GM12864 (cell line): Measurements from ENCODE around the gene SACS.

Experiments
- DNase-seq: peaks from one replicate; pipeline ENCODE4 v3.0.0-alpha.2; 2011; ENCODE audit warnings: low read depth
- H3K4me3 ChIP-seq: 2 replicates; pipeline ENCODE4 v1.5.1; 2011; ENCODE audit warnings: mild to moderate bottlenecking, low read depth, low read length, control low read depth
- TF ChIP-seq, protein P1 (sequence below): IDR thresholded peaks from 2 replicates; pipeline ENCODE4 v1.5.1; 2011; ENCODE audit warnings: low read depth, mild to moderate bottlenecking, moderate library complexity, low read length, control low read depth, inconsistent platforms; ENCODE audit errors: missing control alignments

The SACS gene

DNA sequence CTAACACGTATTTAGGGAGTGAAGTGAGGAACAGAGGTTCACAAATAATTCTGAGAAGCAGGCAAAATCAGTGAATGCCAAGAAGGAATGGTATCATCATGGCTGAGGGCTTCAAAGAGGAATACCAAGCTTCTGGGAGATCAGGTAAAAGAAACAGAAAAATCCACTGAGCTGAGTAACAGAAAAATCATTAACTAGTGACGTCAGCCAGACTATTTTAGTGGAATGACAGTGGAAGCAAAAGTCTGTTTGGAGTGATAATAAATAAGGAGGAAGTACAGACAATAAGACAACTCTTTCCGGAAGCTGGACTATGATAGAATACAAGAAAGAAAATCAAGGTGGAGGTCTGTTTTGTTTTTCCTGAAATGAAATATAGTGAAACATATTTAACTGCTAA is 83.5 kb downstream of the SACS start:
- DNase-seq = no peak
- H3K4me3 ChIP-seq = no peak overlapping the region
- TF ChIP-seq, protein P1, sequence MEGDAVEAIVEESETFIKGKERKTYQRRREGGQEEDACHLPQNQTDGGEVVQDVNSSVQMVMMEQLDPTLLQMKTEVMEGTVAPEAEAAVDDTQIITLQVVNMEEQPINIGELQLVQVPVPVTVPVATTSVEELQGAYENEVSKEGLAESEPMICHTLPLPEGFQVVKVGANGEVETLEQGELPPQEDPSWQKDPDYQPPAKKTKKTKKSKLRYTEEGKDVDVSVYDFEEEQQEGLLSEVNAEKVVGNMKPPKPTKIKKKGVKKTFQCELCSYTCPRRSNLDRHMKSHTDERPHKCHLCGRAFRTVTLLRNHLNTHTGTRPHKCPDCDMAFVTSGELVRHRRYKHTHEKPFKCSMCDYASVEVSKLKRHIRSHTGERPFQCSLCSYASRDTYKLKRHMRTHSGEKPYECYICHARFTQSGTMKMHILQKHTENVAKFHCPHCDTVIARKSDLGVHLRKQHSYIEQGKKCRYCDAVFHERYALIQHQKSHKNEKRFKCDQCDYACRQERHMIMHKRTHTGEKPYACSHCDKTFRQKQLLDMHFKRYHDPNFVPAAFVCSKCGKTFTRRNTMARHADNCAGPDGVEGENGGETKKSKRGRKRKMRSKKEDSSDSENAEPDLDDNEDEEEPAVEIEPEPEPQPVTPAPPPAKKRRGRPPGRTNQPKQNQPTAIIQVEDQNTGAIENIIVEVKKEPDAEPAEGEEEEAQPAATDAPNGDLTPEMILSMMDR = no peak

DNA sequence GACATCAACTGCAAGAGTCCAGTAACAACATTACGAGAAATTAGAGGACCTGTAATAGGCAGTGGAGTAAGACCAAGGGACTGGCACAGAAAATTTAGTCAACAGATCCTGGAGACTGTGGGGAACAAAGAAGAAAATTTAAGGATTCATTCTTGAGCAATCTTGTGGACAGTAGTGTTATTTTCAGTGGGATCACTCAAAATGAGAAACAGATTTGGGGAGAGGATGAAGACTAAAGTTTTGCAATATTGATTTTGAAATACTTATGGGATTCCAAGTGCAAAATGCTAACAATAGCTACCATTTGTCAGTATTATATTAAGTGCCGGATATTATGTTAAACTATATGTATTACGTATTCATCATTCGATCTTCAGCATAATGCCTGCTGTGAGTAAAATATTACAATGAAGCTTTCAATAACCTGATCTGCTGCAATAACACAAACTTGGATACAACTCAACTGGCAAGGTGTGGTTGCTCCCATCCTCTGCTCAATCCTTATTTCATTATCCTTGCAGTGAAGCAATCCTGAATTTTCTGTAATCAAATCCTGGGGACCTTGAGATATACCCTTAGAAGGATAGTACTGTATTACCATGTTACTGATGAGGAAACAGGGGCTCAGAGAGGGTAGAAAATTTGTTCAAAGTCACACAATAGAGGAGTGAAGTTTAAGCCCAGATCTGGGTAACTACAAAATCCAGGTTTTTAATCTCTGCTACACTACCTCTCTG is 84.2 kb downstream of the SACS start:
- DNase-seq = no peak
- H3K4me3 ChIP-seq = no peak overlapping the region
- TF ChIP-seq, protein P1 = no peak

DNA sequence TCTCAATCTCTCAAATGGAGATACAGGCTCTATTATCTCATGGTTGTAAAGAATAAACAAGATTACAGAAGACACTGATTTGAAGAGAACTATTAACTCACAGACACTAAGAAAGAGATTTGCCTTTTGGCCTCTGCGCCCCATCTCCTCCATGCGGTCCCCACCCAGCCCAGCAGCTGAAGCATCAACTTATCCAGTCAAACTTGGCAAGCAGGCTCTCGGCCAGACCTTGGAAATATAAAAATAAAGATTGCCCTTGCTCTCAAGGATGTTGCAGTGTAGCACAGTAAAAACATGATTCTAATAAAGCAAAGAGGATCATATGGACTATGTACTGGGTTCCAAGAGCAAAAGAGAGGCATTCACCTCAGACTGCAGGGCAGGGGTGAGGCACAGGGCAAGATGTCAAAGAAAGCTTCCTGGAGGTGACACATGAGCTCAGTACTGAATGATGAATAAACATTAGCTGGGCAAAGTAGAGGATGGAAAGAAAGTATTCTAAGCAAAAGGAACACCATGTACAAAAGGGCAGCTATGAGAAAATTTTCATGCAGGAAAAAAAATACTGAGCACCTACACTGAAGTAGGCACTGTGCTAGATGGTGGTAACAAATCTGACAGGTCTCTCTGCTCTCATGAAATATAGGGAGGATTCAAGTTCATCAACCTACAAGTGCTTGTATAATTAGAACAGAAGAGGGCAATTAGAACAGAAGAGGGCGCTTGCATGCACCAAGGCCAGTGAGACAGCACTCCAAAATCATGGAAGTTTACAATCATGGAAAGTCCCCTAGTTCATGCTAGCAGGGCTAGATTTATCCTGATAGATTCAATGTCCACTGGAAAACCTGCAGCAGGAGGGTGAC is 85.0 kb downstream of the SACS start:
- no peak for DNase-seq
- no peak overlapping the region for H3K4me3 ChIP-seq
- TF ChIP-seq, protein P1 = no peak

DNA sequence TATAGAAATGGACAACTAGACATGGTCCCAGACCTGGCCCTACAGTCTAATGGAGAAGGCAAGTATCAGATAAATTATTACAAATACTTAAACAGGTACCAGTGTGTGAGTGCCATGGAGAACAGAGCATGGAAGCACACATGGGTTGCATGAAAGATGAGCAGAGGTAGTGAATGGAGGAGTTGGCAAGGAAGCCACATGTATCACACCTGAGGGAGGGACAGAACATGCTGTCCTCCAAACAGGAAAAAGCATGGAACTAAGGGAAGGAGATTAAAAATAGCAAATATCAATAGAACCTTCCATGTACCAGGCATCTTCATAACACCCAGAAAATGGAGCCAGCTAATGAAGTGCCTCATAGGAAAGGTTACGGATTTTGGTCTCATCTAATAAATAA is 85.9 kb downstream of the SACS start:
- no peak for DNase-seq
- no peak overlapping the region for H3K4me3 ChIP-seq
- TF ChIP-seq, protein P1 = no peak

DNA sequence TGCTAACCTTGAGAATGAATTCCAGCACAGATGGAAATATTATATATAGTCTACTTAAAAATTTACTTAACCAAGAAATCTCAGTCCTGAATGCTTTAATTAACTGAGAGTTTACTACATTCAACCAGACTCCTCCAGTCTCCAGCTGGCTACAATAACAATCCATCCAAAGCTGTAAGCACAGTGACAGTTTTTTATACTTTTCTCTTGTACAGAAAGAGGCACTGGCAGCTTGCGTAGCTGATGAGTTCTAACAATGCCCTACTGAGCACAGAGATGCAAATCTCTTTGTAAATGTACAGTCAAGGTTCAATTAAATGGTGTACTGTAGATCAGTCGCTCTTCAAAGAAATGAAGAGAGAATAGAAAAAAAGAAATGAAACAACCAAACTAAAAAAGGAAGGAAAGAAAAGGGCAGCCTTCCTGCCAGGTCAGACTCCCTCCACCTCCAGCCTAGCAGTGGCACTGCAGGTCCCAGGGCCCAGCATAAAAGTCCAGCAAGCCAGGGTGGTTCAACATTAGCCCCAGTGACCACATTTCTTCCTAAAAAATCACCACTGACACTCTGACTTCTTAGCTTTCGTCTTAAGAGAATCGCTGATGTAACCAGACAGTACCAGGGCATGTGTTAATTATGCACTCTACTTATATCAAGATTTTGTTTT is 88.4 kb downstream of the SACS start:
- H3K4me3 ChIP-seq = no peak overlapping the region
- DNase-seq = no peak
- TF ChIP-seq, protein P1 = no peak

DNA sequence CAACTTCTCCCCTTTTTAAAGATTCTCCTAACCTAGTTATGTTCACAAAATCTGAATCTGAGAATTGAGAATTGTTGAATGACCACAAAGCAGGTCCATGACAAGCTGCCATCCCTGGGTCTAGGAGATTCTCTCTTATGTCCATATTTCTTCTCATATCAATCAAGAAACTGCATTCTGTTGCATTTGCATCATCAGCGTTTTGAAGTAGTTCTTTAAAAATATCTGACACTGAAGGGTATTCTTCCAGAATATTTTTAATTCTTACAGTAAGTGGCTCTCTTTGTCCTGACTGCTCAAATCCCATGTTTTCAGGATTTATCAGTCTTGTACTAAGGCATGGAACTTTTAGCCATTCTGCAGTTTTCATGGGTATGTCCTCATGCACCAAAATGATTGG is 94.3 kb downstream of the SACS start:
- H3K4me3 ChIP-seq = no peak overlapping the region
- TF ChIP-seq, protein P1 = no peak
- DNase-seq = no peak
